Fibroblast of mammary gland (primary cell): ENCODE measurements around the gene SUSD1.
"Not testable (repeated sequence)": the region's sequence is repeated elsewhere in the genome, so short reads cannot be mapped to it uniquely, and the experiment has no call there.

Experiments
- DNase-seq: peaks from one replicate; pipeline ENCODE4 v3.0.0-alpha.2; 2010; ENCODE audit warnings: low read depth
- H3K4me3 ChIP-seq: 2 replicates; pipeline ENCODE4 v1.5.1; 2011; ENCODE audit warnings: low read depth, mild to moderate bottlenecking, low read length, moderate library complexity; ENCODE audit not compliant: control insufficient read depth
- TF ChIP-seq, protein P1 (sequence below): conservative IDR thresholded peaks from 2 replicates; pipeline ENCODE4 v1.5.1; 2011; ENCODE audit warnings: low read depth, low read length, inconsistent platforms; ENCODE audit not compliant: control insufficient read depth, insufficient read depth

The SUSD1 gene

DNA sequence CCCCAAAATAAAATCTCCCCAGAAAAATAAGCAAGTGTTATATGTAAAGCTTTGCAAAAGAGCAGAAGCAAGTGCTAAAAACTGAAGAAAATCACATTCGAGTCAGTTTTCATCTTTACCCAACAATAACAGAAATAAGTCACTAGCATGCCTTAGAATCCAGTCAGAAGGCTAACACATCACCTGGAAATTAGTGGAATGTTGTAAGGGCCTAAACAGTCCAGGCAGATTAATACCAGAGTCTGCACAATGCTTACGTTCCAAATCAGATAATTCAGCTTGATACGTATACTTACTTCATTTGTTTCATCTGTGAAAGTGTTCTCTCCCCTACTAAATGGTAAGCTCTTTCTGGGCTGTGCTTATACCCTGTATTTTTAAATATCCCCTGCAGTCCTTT, 42.7 kb downstream of the SUSD1 start:
- TF ChIP-seq, protein P1, sequence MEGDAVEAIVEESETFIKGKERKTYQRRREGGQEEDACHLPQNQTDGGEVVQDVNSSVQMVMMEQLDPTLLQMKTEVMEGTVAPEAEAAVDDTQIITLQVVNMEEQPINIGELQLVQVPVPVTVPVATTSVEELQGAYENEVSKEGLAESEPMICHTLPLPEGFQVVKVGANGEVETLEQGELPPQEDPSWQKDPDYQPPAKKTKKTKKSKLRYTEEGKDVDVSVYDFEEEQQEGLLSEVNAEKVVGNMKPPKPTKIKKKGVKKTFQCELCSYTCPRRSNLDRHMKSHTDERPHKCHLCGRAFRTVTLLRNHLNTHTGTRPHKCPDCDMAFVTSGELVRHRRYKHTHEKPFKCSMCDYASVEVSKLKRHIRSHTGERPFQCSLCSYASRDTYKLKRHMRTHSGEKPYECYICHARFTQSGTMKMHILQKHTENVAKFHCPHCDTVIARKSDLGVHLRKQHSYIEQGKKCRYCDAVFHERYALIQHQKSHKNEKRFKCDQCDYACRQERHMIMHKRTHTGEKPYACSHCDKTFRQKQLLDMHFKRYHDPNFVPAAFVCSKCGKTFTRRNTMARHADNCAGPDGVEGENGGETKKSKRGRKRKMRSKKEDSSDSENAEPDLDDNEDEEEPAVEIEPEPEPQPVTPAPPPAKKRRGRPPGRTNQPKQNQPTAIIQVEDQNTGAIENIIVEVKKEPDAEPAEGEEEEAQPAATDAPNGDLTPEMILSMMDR, result no peak
- DNase-seq, result no peak
- H3K4me3 ChIP-seq, result no peak overlapping the region

- no peak overlapping the region for H3K4me3 ChIP-seq
- TF ChIP-seq, protein P1, result no peak
- no peak for DNase-seq
These were observed 44.1 kb downstream of the SUSD1 start for GRCh38 chr9:112130997-112131396.

DNA sequence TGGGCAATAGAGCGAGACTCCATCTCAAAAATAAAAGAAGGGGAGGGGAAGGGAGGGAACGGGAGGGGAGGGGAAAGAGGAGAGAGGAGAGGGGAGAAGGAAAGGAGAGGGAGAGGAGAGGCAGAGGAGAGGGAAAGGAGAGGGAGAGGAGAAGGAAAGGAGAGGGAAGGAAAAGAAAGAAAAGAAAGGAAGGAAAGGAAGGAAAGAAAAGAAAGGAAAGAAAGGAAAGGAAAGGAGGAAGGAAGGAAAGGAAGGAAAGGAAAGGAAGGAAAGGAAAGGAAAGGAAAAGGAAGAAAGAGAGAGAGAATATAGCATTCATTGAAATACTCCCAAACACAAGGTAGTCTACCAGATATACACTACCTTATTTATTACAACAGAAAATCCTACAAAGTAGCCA, 44.8 kb downstream of the SUSD1 start:
- TF ChIP-seq, protein P1, result no peak
- DNase-seq, result no peak
- H3K4me3 ChIP-seq, result no peak overlapping the region

- DNase-seq, result no peak
- no peak overlapping the region for H3K4me3 ChIP-seq
- TF ChIP-seq, protein P1, result no peak
These were observed 45.9 kb downstream of the SUSD1 start for GRCh38 chr9:112129246-112129645.

- H3K4me3 ChIP-seq, DNase-seq: not testable (repeated sequence)
These were observed 46.7 kb downstream of the SUSD1 start for GRCh38 chr9:112128399-112128798.

DNA sequence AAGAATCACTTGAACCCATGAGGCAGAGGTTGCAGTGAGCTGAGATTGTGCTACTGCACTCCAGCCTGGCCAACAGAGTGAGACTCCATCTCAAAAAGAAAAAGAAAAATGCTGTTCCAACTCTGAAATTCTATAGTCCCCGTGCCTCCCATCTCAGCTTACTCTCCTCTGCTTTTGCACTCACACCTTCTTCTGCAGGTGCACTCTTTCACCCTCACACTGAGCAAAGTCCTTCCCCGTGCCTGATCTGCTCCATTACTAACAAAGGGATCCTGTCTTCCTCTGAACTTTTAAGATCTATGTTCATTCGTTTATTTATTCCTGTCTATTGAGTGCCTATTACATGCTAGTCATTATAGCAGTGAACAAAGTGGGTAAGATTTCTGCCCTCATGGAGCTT, 47.8 kb downstream of the SUSD1 start:
- no peak overlapping the region for H3K4me3 ChIP-seq
- DNase-seq, result no peak
- TF ChIP-seq, protein P1, result no peak

DNA sequence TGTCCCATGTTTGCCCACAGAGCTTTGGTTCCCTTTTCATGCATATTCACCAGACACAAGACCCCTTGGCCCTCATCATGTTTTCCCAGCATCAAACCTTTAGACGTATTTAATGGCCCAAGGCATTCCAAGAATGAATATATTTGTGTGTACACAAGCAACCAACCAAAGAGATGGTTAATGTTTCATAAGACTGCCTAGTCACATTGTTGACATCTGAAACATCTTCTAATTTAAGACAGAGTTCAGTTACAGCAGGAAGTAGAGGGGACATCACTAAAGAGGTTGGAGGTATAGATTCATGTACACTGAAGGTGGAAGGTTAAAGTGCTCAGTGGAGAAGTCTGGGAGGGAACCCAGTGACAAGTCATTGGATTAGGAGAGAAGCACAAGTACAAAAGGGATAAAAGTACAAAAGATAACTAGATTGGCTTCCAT, 49.1 kb downstream of the SUSD1 start:
- DNase-seq, result no peak
- TF ChIP-seq, protein P1, result no peak
- H3K4me3 ChIP-seq, result no peak overlapping the region
